NK-92 (cell line): ENCODE results near the gene EXOC1L.

ENCODE experiments used
- DNase-seq: peaks from one replicate; lab custom pipeline; 2025; ENCODE audit not compliant: unreplicated experiment; lab: John Stamatoyannopoulos, UW

Gene EXOC1L

GRCh38 chr4:55879224-55879623, 59.6 kb downstream of the EXOC1L start:
- no peak for DNase-seq

- no peak for DNase-seq
Measured at GRCh38 chr4:55880652-55881280, 61.2 kb downstream of the EXOC1L start.

- no peak for DNase-seq
Measured at GRCh38 chr4:55884093-55884850, 64.7 kb downstream of the EXOC1L start.

DNA sequence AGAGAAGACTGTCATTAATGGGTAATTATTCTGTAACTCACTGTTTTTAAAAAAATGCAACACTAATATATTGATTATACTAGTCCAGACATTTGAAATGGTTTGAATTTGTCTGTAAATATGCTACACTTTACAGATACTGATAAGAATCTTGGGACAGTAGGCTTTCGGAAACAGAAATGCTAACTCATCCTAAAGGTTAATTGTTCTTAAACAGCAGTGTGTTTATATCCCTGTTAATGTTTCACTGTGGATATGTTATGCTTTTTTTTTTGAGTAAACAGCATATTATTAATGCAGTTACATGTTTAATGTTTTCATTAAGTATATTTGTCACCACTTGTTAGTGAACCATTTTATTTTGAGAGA, 65.2 kb downstream of the EXOC1L start:
- no peak for DNase-seq
